Nephron progenitor cell (in vitro differentiated cells): ENCODE data around the gene MEIOB.

Experiments
- DNase-seq: peaks from one replicate; pipeline ENCODE4 v3.0.0; 2021
- H3K27ac Mint-ChIP-seq: 2 replicates; pipeline ENCODE4 v1.8.0; 2021; ENCODE audit warnings: mild to moderate bottlenecking, moderate library complexity, mixed read lengths
- H3K27me3 Mint-ChIP-seq: 2 replicates; pipeline ENCODE4 v1.8.0; 2021; ENCODE audit warnings: mild to moderate bottlenecking, low read depth, mixed read lengths; ENCODE audit not compliant: poor library complexity
- H3K36me3 Mint-ChIP-seq: 2 replicates; pipeline ENCODE4 v1.8.0; 2021; ENCODE audit warnings: low read depth, mixed read lengths
- H3K4me1 Mint-ChIP-seq: 2 replicates; pipeline ENCODE4 v1.8.0; 2021; ENCODE audit warnings: mixed read lengths
- H3K4me3 Mint-ChIP-seq: 2 replicates; pipeline ENCODE4 v1.8.0; 2021; ENCODE audit warnings: mild to moderate bottlenecking, moderate library complexity, mixed read lengths
- H3K9me3 Mint-ChIP-seq: 2 replicates; pipeline ENCODE4 v1.8.0; 2021; ENCODE audit warnings: mild to moderate bottlenecking, moderate library complexity, mixed read lengths
- TF ChIP-seq, protein P1 (sequence below): fragments of 200-600 bp; sonication (generic); IDR thresholded peaks from 2 replicates; pipeline ENCODE4 v1.5.0; 2021; ENCODE audit warnings: antibody characterized with exemption

The MEIOB gene

GRCh38 chr16:1792836-1793577 lies 79.0 kb downstream of the MEIOB start:
- no peaks in the 10 kb centered on the region for H3K27me3 Mint-ChIP-seq
- no peak for DNase-seq
- H3K27ac Mint-ChIP-seq: no peak overlapping the region
- peaks cover 17% of the 10 kb centered on the region for H3K9me3 Mint-ChIP-seq
- TF ChIP-seq, protein P1, sequence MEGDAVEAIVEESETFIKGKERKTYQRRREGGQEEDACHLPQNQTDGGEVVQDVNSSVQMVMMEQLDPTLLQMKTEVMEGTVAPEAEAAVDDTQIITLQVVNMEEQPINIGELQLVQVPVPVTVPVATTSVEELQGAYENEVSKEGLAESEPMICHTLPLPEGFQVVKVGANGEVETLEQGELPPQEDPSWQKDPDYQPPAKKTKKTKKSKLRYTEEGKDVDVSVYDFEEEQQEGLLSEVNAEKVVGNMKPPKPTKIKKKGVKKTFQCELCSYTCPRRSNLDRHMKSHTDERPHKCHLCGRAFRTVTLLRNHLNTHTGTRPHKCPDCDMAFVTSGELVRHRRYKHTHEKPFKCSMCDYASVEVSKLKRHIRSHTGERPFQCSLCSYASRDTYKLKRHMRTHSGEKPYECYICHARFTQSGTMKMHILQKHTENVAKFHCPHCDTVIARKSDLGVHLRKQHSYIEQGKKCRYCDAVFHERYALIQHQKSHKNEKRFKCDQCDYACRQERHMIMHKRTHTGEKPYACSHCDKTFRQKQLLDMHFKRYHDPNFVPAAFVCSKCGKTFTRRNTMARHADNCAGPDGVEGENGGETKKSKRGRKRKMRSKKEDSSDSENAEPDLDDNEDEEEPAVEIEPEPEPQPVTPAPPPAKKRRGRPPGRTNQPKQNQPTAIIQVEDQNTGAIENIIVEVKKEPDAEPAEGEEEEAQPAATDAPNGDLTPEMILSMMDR: no peak
- H3K4me1 Mint-ChIP-seq: no peaks in the 10 kb centered on the region
- H3K4me3 Mint-ChIP-seq: no peak overlapping the region
- H3K36me3 Mint-ChIP-seq: peaks cover 21% of the 10 kb centered on the region

GRCh38 chr16:1791943-1792812 lies 79.8 kb downstream of the MEIOB start:
- TF ChIP-seq, protein P1: no peak
- Mint-ChIP-seq H3K4me1 (no peaks in the 10 kb centered on the region), H3K9me3 (peaks cover 9% of the 10 kb centered on the region), H3K4me3 (no peak overlapping the region), H3K27ac (no peak overlapping the region), H3K27me3 (no peaks in the 10 kb centered on the region), H3K36me3 (peaks cover 12% of the 10 kb centered on the region)
- DNase-seq: no peak

GRCh38 chr16:1791256-1791942 lies 80.6 kb downstream of the MEIOB start:
- peaks cover 5% of the 10 kb centered on the region for H3K36me3 Mint-ChIP-seq
- H3K4me1 Mint-ChIP-seq: no peaks in the 10 kb centered on the region
- TF ChIP-seq, protein P1: no peak
- H3K27me3 Mint-ChIP-seq: no peaks in the 10 kb centered on the region
- H3K4me3 Mint-ChIP-seq: no peak overlapping the region
- DNase-seq: no peak
- no peak overlapping the region for H3K27ac Mint-ChIP-seq
- peaks cover under 1% of the 10 kb centered on the region for H3K9me3 Mint-ChIP-seq

GRCh38 chr16:1790611-1791255 lies 81.2 kb downstream of the MEIOB start:
- Mint-ChIP-seq H3K36me3 (no peaks in the 10 kb centered on the region), H3K4me3 (no peak overlapping the region), H3K9me3 (no peaks in the 10 kb centered on the region), H3K27me3 (no peaks in the 10 kb centered on the region), H3K27ac (no peak overlapping the region), H3K4me1 (no peaks in the 10 kb centered on the region)
- TF ChIP-seq, protein P1: no peak
- DNase-seq: no peak

DNA sequence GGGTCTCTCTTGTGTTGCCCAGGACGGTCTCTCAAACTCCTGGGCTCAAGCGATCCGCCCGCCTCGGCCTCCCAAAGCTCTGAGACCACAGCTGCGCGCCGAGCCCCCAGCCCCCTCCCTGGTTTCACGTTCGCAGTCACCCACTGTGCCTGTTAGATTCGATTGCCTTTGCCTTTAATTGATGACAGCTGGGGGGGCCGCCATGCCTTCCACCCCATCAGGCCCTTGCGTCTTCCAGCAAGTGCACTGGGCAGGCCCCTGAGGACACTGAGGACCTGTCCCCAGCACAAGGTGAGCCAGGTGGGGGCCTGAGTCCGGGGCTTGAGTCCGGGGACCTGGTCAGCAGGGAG lies 81.7 kb downstream of the MEIOB start:
- no peak overlapping the region for H3K27ac Mint-ChIP-seq
- no peaks in the 10 kb centered on the region for H3K9me3 Mint-ChIP-seq
- H3K4me3 Mint-ChIP-seq: no peak overlapping the region
- H3K27me3 Mint-ChIP-seq: no peaks in the 10 kb centered on the region
- TF ChIP-seq, protein P1: no peak
- no peak for DNase-seq
- peaks cover under 1% of the 10 kb centered on the region for H3K4me1 Mint-ChIP-seq
- H3K36me3 Mint-ChIP-seq: no peaks in the 10 kb centered on the region
